ENCODE measurements around the gene DPH3.

Gene DPH3

DNA sequence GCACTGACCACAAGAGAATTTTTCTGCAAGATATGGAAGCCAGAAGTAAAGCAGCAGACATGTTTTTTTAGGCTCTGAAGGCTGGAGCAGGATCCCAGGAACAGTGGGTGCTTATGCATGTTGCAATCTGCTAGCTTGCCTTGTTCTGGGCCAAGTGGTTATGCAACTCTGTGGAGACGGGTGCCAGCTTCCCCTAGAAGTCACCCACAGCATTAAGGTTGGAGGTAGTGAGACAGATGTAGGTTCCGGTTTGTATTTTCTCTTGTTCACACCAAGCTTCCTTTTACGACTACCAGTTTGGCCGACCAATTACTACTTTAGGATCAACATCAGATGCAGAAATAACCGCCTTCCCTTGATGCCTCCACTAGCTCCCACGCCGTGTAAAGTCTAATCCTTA lies 11.1 kb downstream of the DPH3 start:
- no peak for DNase-seq

DNA sequence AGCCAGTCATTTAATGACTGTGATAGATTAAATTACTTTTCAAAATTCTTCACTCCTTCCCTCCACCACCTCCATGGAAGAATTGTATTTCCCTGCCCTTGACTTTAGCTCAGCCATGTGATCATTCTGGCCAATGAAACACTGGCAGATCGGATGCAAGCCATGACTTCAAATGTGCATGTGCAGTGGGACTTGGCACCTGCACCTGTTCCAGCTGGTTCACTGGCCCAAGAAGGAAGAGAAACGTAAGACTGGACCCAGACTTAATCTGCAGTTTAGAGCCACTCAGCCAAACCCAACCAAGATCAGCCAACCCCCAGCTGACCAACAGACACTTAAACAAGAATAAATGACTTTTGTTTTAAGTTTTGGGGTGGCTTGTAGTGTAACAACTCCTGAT lies 11.8 kb downstream of the DPH3 start:
- DNase-seq = no peak

DNA sequence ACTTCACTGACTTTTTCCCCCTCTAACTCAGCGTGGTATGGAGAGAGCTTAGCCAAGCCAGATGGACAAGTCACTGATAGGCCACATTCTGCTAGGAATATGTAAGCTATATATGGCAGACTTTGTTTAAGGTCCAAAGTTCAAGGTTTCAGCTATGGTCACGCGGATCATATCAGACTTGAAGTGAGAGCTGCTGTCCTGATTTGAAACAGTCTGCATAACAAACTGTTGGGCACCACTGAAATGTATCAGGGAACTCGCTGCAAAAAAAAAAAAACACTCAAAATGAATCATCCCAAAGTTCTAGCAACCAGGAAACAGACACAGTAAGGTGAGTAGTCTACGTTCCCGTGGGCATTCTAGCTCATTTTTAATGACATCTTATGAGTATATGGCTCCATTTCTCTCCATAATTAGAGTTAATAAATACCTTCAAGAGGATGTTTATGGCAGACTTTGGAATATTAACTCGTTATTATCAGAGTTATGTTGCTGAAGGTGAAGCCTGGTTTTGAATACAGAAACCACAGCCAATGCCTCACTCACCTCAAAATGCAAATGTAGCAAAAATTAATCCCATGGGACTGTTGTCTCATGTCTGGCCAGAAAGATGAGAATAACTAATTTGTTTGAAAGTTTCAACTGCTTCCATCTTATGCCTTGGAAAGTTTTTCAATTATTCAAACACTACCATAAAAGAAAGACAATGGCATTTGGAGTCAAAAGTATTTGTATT lies 12.3 kb downstream of the DPH3 start:
- no peak for DNase-seq

DNA sequence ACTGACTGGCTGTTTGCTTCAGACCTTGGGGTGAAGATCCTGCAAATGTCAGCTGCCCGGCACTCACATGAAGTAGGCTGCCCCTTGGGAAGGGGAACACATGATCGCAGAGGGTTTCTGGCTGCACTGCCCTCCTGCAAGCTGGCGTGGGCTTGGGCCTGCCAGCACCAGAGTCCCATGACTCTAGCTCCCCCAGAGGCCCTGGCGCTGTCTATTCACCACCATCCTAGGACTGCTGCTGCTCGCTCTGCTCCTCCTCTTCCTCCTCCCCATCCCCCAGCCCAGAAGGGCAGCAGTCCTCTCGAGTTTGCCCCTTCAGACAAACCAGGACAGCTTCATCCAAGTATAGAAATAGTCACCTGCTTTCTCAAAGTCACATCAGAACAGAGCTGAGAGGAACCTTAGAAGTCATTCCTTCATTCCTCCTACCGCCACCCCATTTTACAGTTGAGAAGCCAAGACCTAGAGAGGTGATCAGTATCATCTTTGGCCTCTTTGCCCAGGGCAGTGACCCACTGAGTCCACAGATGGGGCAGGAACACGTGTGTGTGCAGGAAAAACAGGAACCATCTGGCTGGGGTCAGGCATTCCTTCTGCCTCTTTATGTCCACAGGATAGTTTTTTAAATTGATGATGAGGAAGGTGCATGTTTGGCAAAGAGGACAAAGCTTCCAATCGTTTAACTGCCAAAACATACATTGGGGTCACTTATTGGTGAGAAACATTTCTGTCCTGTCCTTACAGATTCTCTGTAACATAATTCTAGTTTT lies 13.2 kb downstream of the DPH3 start:
- no peak for DNase-seq

DNA sequence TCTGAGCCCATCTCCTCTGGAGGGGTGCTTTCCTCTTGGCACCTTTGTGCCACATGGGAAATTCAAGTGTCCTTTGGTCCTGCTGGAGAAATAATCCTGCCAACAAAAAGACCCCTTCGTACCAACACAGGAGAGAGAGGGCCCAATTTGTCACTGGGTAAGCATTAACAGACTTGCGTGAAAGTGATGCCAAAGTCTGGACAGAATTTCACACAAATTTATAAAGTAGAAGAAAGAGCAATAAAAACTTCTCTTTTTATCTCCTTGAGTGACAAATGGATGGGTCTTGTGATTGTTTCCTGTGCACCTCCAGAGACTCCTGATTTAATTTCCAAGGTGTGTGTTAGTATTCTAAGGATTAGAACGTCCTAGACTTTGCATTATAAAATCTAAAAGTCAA lies 14.9 kb downstream of the DPH3 start:
- DNase-seq = no peak

DNA sequence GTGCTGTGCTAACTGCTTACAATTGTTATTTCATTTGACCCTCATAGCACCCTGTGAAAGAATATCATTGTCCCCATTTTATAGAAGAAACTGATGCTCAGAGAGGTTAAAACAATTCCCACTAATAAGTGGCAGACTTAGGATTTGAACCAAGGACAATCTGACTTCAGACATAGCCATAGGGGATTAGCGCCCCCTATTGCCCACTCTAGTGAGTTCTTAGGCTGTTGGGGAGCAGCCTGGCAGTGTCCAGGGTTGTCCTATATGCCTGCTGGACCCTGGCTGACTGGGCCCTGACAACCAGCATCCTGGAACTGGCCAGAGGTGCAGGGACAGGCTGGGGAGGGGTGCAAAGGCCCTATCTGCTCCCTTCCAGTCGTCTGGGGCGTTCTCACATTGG lies 15.4 kb downstream of the DPH3 start:
- DNase-seq = no peak

DNA sequence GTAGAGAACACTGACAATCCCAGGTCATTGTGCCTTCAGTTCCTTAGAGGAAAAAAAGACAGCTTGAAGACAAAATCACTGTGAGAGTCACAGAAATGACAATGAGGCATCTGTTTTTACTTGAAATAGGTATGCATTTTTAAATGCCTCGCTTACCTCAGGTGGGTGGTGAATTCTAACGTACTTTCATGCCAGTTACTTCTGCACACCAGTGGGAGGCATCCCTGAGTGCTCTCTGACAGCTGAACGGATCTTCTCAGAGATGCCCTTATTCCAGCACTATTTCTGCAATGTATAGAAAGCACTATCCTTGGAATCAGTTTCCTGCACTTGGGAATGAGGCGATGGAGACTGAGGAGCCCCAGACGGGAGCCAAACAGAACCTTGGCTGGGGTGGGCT lies 16.2 kb downstream of the DPH3 start:
- no peak for DNase-seq

DNA sequence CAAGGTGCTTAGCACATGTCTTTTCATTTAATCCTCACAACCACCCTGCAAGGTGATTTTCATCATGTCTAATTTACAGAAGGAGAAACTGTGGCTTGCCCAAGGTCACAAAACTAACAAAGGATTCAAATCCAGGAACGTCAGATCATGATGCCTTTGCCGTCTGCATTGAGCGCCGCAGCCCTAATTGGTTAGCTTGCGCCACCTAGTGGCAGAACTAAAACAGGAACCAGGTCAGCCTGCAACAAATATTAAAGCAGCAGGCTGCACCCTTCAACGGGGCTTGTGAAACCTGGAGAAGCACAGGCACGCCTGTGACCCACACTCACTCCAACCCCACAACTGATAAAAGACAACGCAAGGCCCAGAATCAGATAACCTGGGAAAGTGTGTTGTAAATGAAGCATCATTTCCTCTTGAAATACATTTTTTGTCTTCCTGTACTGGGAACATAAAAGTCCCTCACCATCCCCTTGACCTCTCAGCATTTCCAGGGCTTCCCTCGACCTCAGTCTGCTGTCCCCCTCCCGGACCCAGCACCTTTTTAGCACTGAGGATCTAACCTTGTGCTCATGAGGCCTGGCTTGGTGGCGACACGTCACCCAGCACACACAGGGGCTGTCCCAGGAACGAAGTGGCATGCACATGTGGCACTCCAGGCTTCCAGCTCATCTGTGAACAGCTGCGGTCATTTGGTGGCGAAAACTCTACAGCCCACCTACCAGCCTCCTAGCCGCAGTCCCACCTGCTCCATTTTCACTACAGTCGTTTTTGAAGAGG lies 17.3 kb downstream of the DPH3 start:
- peak; percentile 80 for DNase-seq

DNA sequence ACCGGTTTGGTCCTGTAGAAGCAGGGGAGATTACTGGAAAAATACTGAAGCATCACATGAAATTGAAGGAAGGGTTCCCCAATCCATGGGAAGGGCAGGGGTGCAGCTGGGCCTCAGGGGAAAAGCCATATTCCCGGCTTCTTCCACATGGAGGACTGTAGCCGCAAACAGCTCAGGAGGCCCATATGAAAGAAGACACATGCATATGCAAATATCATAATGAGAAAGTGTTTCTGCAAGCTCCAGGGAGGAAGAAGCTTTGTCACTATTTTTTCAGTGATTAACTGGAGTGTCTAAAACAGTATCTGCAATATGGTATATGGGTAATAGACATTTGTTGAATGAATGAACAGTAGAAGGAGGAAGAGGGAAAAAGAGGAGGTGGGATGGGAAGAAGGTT lies 19.1 kb downstream of the DPH3 start:
- DNase-seq = no peak

DNA sequence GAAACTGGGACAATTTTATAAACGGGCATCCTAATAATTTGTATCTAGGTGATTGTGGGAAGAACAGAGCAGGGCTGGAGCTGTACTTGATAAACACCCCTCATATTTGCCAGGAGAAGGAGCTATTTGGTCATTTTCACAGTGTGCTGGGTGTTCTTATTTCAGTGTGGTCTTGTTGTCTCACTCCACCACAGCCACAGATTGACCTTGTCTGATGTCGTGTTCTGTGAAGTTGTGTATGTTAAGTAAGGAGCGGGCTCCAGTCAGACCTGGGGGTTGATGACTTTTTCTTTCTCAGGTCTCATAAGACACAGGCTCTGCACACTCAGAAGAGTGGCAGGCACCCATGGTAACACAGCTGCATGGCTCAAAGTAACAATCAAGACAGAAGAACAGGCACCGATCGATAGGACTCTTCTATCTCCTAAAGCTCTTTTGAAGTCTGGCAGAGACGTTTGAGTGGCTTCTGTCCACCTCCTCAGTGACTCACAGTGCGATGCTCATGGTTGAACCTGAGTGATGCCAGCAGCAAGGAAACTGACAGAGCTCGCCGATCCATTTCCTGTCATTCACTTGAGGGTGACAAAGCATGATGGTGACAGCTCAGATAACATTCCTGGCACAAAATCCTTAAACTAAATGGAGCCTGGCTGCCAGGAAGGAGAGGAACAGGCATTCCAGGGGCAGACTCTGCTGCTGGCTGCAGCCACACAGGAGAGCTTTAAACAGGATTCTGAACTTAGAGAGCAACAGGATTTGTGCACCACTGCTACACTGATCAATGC lies 20.8 kb downstream of the DPH3 start:
- DNase-seq = no peak

DNA sequence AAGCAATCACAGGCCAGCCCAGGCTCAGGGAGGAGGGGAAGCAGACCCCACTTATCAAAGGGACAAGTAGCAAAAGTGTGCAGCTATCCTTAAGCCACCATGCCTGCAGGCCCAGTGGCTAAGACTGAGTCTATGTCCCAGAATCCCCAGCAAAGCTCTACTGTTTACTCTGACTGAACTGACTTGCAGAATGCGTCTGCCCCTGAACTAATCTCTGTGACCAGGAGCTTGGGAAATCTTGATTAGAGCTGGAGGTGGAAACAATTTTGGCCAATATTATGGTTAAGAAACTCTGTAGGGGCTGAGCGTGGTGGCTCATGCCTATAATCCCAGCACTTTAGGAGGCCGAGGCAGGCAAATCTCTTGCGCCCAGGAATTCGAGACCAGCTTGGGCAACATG lies 22.6 kb downstream of the DPH3 start:
- DNase-seq = no peak

DNA sequence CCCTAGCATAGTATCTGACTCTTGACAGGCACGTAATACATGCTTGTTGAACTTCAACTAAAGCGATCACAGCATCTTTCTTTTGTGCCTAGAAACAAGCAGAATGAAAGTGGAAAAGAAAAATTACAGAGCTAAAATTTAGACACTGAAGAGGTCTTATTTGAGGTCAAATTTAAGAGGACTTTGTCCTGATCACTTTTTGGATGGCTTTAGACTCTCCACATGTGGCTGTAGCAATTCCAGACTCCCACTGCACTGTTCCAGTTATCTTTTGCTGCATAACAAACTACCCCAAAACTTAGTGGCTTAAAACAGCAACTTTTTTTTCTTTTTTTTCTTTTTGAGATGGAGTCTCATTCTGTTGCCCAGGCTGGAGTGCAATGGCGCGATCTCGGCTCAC lies 23.5 kb downstream of the DPH3 start:
- DNase-seq = no peak

DNA sequence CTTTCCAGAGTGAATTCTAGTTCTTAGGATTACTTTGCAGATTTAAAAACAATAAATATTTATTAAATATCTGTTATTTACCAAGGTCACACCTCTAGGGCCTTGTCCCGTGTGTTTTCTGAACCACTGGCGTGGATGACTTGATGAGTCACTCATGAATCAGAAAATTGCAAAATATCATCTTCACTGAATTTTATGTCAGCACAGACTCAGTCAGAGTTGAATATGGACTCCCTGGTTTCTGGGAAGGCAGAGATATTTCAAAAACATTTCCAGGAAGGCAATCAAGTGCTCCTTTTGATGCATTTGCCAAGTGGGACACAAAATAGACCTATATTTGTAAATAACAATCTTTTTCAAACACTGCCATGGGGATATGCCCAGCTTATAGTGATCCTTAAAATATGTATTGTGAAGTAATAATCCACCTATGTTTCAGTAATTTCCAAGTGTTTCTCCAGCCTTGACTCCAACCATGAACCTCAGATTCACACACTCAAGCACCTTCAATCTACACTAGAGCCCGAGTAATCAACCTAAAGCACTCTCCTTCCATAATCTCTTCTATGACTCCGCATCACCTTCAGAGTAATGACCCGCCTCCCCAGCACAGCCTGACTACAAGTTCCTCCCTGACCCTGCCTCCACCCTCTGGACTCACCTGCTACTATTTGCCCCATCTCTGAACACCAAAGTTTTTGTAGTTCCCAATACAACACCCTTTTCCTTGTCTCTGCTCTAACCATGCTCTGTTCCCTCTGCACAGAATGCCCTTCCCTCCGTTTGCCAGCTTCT lies 24.3 kb downstream of the DPH3 start:
- no peak for DNase-seq

DNA sequence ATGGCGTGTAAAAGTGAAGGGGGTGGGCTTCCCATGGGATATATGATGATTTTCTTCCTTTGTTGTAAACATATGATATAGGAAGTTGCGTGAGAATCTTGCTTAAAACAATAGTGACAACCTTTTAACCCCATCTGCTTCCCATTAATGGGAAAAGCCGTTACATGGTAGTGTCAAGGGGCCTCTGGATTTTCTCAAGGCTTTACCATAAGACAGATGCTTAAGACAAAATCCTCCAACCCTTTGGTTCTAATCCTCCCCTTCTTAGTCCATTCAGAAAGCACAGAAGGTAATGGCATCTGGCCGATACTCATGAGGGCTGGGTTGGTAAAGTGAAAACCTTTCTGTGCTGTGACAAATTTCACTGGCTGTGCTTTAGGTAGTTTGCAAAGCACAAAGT lies 25.0 kb downstream of the DPH3 start:
- no peak for DNase-seq

DNA sequence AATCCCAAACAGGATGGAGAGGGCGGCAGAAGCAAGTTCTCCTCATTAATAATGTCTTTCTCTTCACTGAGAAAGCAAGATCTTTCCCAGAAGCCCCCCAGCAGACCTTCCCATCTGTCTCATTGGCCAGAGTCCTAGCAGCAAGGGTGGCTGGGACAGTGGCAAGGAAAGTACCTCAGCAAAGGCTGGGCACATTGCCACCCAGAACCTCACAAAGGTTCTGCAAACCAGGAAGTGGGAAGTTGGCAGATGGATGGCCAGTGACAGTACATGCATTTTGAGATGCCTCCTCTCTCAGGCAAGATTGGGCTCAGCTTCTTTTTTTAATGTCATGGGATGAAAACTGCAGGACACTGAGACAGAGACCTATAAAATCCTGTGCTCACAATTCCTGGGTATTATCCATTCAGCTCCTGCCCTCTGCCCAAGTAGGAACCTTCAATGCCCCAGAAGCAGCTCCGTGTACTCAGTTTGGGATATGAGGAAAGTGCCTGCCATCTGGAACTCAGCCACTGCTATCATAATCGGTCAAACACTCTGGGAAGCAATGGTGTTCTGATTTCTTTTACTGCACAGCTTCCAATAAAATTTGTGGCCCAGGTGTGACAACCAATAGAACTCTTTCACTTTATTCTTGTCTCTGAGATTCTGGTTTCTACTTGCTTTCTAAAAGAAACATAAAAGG lies 25.5 kb downstream of the DPH3 start:
- no peak for DNase-seq

DNA sequence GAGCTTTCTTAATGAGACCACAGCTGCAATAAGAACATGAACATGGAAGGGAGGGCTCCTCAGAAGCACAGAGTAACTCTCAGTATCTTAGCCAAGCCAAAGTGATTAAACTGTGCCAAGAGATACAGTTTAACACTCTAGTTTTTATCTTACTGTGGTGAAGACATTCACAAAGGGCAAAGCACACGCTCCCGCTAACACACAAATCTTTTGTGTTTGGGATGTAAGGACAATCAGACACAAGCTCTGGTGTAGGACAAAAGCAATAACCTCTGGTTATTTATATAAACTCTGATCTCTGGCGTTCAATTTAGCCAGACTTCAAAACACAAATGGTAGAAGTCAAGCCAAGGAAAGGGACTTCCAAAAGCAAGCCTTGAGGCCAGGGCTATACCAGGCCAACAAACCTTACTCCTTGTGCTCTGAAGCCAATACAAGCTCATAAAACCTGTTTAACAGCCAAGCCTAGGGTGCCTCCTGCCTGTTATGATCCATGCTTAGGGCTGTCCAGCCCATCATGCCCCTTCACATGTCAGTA lies 27.8 kb downstream of the DPH3 start:
- DNase-seq = no peak

DNA sequence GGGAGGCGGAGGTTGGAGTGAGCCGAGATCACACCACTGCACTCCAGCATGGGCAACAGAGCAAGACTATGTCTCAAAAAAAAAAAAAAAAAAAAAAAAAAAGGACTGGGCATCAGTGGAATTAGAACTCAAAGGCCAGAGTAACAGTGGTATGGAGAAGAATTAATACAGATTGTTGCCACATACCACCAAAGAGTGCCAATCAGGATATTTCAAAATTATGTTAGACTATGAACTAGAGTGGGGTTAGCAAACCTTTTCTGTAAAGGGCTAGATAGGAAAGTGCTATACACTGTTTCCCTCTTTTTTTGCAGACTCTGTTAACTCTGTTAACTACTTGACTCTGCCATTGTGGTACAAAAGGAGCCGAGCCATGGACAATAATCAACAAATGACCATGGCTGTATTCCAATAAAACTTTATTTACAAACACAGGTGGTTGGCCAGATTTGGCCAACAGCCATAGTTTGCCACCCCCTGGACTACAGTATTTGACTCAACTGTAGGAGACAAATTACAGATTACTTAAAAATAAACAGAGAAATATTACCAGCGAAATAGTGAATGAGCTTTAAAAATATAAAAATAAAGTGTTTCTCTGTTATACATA lies 28.6 kb downstream of the DPH3 start:
- no peak for DNase-seq

DNA sequence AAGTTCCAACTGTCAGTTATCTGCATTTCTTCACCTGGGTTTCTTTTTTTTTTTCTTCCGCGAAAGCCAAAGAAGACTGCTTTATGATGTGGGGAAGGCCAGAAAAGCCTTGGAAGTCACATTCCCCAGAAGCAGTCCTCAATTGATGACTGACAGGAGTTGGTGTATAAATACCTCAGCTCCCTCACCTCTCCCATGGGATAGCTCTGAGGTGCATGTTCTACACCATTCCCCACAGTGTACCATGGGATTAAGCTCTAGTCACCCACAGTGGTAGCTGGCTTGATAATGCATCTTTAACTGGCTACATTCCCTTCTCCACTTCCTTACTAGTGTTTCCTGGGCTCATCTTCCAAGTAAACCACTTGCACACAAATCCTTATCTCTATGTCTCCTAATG lies 30.5 kb downstream of the DPH3 start:
- DNase-seq = no peak

DNA sequence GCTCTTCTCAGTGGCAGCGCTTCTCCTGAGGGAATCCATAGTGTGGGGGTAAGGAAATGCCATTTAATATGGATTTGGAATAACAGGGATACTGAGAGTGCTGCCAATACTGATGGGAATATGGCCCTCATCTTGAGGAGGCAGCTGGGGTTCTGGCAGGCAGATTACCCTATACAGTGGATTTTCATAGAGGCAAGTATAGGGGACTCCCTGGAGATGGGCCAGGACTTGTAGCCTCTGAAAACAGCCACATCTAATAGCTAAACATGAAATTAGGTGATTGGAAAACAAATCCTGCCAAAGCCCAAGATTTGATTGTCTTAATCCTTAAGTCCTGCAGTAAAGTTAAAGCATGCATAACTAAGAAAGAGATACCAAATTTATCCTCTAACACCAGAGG lies 30.9 kb downstream of the DPH3 start:
- no peak for DNase-seq

DNA sequence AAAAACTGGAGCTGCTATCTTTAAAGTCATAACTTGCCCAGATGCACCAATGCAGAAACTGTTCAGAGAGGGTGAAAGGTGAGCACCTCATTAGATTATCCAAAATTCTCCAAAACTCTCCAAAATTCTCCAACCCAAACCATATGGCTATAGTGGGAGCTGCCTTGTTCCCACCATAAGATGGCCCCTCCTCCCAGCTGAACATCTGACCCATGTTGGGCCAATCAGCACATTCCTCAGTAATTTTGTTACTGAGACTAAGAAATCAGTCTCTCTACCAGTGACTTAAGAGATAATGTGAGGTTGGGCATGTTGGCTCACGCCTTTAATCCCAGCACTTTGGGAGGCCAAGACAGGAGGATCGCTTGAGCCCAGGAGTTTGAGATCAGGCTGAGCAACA lies 32.8 kb downstream of the DPH3 start:
- DNase-seq = no peak

DNA sequence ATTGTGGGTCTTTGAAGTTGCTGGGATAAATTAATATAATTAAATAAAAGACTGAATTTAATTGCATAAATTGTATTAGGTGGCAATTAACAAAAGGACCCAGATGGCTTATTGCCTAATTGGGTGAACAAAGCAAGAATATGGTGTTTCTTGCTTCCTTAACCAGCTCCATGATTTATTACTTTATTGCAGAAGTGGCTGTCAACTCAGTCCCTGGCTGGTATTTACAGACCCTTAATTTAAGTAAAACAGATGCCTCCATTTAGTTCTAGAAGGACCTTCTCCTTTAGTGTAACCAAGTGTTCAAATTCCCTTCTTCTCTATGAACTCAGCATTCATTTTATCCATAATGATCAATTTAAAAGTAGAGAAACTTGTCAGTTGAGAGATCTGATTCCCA lies 35.1 kb downstream of the DPH3 start:
- no peak for DNase-seq
